Lung microvascular endothelial cell (primary cell): ENCODE results near the gene HIF1AN. TPM values are rescaled to one million over a fixed set of nuclear protein-coding genes. Genes with fewer than 3 reads are reported as not detected.
"Not testable (repeated sequence)": the region's sequence is repeated elsewhere in the genome, so short reads cannot be mapped to it uniquely, and the experiment has no call there.

ENCODE experiments used
- DNase-seq, 2 donors: peaks; one replicate each; pipeline versions ENCODE4 v3.0.0 to v3.0.0-alpha.2; 2010; ENCODE audit warnings: low read depth in 2 of 2
- total RNA-seq: library from RNA; depleted of rRNA; stranded (reverse); fragments of >200 nt; gene quantifications from 2 replicates; pipeline ENCODE4 v1.2.1, GENCODE V29; 2014

HIF1AN gene
- total RNA-seq, 1 donor from 2014 or later, result 6.3 TPM

GRCh38 chr10:100566561-100566960 lies 30.8 kb downstream of the HIF1AN start:
- no peak for DNase-seq

- DNase-seq, result no peak
Observed at GRCh38 chr10:100567249-100567648, 31.5 kb downstream of the HIF1AN start.

DNA sequence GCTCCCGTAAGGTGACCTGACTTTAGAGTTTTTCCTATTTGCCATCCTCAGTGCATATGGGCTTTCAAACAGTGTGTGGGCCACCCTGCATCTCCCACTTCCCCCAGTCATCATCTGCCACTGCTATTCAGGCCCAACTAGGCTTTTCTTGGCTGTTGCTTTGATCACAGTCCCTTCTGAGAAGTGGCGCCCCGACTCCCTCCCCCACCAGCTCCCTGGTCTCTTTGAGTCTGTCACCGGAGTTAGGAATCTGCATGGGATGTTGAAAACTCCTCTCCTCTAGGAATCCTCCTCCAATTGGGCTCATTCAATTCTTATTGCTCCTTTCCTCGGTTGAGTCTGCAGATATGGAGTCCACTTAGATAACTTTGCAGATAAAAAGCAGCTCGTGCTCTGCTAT lies 32.1 kb downstream of the HIF1AN start:
- no peak for DNase-seq

DNA sequence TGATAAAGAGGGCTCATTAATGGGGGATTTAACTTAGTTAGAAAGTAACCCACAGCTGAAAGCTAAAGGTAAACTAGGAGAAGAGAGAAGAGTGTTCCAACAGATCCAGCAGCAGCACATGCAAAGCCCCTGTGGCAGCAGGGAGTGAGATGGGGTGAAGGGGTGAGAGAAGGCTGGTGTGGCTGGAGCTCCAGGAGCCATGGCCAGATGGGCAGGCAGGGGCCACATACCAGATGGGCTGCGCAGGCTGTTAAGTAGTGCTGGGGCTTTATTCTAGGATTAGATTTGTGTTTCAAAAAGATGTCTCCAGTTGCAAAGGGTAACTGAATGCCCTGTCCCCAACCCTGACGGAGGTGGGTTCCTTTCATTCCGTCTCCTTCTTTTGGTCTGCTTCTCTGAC lies 33.2 kb downstream of the HIF1AN start:
- DNase-seq, result no peak

GRCh38 chr10:100569687-100570481 lies 34.1 kb downstream of the HIF1AN start:
- DNase-seq, result no peak

- DNase-seq, result no peak
Observed at GRCh38 chr10:100570506-100570905, 34.8 kb downstream of the HIF1AN start.

DNA sequence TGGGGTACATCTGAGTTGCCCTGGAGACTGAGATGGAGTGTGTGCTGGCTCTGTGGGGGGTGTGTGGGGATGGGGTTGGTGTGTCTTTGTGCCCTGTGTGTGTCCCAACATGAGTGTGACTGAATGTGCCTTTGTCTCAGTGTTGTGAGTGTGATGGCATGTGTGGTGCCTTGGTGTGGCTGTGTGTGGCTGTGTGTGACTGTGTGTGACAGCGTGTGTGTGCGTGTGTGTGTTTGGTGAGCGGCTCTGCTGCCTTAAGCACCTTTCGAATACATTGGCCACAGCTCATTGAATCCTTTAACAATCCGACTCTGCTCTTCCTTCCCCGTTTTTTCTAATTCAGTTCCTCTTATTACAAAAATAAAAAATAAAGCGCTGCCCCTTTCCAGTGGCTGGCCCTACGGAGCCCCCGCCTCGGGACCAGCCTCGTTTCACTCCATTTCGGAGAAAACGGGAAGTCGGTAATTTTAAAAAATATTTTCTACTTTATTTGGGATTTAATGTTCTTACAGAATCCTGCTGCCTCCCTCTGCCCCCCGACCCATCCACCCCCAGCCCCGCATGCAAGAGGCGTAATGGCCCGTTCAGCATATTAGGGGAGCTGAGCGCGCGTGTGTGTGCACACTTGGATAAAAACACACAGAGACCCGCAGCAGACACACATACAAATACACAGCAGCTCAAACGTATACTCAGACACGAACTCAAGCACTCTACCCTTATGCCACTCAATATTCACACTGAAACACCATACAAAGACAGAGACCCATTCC lies 35.5 kb downstream of the HIF1AN start:
- DNase-seq, result no peak

GRCh38 chr10:100575146-100575545 lies 39.4 kb downstream of the HIF1AN start:
- DNase-seq, result not testable (repeated sequence)

DNA sequence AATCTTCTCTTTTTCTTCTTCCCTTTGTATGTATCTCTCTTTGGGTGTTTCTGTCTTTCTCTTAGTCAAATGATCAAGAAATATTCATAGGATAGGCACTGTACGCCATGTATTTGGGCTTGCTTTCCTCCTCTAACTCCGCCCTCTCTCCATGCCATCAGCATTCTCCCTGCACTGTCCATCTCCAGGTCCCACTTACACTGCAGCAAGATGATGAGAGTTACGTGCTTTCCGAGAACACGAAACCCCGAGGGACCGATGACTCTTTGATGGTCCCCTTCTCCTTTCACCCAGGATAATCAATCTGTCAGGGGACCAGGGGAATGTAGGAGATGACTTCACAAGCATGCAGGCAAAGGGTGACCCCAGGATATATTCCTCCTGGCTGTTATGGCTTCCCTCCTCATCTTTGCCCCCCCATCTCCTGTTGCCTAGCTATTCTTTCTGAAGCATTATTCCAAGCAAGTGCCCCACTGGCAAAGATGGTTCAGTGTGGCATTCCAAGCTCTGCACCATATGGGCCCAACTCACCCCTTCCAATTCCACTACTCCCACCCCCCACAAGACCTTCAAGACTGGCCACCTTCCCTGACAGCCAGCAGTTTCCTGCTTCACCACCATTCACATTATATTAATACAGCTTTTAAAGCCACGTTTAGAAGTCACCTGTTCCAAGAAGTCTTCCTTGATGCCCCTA lies 40.0 kb downstream of the HIF1AN start:
- no peak for DNase-seq

DNA sequence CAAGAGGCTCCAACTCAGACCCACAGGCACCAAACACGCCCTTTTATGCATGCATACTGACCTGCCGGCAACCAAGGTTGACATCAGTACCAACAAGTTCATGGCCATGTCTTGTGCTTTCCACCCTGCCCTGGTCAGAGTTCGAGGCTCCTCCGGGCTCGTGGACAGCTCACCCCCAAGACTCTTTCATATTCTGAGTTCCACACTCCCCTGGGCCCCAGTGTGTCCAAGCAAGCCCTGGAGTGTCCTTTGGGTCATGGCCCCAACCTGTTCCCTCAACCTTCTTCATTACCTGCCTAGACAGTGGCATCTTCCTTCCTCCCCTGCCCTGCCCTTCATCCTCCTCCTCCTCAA lies 40.5 kb downstream of the HIF1AN start:
- no peak for DNase-seq

DNA sequence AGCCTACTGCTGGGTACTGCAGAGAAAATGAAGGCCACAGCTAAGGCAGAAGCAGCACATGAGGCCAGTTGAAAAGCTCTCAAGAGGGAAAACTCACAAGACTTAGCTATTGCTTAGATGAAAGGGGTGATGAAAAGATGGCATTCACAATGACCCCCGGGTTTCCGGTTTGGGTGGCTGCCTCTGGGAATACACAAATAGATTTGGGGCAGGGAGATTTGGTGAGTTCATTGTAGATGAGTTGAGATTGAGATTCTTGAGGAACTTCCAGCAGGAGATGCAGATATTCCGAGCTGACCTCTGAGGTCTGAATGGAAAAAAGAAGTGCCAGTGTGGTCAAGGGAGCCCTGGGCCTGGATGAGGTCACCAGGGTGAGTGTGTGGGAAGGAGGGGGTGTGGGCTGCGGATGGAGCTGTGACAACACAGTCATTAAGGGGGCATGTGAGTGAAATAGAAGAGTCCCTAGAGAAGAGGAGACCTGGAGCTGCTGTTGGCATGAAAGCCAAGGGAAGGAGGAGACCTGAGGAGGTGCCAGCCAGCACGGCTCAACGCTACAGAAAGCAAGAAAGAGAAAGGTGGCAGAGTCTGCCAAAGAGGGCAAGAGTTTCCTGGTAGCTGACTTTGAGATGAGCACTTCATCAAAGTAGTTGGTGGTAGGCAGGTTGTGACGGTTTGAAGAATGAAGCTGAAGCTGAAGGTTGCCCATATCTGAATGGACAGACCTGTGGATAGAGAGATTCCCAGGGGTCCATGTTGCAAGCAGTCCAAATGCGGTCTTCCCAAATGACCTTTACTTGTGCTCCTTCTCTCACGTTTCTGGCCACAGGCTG lies 43.7 kb downstream of the HIF1AN start:
- no peak for DNase-seq

DNA sequence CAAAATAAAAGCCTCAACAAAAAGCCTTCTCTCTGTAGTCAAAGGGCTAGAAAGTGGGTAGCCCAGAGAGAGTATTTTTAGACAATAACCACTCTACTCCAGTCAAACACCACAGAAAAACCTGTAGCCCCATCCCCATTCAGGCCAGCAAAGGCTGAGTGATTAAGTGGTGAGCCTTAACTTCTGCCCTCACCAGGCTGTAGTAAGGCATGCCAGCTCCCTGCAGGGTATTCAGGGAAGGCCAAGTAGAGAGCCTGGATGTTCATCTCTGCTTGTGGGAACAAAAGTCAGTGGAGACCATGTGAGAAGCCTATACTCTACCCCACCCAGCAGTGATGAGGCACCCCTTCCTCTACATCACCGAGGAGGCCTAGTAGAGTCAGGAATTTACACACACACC lies 51.2 kb downstream of the HIF1AN start:
- no peak for DNase-seq

GRCh38 chr10:100598166-100598565 lies 62.4 kb downstream of the HIF1AN start:
- DNase-seq, result no peak

DNA sequence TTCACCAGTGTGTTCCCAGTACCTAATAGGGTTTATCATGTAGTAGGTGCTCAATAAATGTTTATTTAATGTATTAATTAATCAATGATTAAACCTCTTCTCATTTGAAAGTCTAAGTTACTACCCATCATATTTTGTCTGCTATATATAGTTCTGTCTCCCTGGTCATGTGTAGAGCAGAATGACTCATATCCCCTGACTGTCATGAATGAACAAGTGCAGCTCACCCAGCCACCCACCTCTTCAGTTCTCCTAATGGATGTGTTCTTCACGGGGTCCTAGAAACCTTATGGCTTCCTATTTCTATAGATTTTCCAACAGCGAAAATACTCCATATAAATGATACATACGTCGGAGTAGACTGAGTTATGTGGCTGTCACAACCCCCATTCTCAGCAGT lies 64.5 kb downstream of the HIF1AN start:
- no peak for DNase-seq

DNA sequence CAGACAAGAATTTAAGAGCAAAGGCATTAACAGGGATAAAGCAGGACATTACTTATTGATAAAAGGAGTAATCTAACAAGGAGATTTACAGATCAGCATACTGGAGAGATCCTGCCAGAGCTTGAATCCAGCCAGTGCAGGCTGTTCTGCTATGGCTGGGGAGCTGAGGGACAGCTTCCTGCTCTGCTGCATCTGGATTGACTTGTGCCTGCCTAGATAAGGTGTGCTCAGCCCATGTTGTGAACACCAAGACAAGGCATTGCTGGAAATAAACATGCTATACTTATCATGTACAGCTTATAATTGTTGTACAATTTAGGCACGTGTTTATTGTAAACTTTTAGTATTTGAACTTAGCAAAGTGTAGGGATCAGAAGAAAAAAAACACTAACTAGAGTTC lies 71.7 kb downstream of the HIF1AN start:
- no peak for DNase-seq

Other genes with a start within 250 kb of the HIF1AN start
- gene BLOC1S2, start 249.3 kb upstream of the HIF1AN start, total RNA-seq, result 28.2 and 40.1 TPM in 2 replicates
- gene PKD2L1, start 205.7 kb upstream of the HIF1AN start, total RNA-seq, result not detected in 2 replicates
- gene SCD, start 188.7 kb upstream of the HIF1AN start, total RNA-seq, result 29.8 and 60.1 TPM in 2 replicates
- not detected in 2 replicates for gene WNT8B, start 72.9 kb upstream of the HIF1AN start, total RNA-seq
- gene SEC31B, start 16.1 kb upstream of the HIF1AN start, total RNA-seq, result 0.65 and 2.0 TPM in 2 replicates
- gene NDUFB8, start 6.1 kb upstream of the HIF1AN start, total RNA-seq, result 152 and 182 TPM in 2 replicates
- not detected in 2 replicates for gene PAX2, start 209.6 kb downstream of the HIF1AN start, total RNA-seq